Measurements from ENCODE around the gene ENTPD8. TPM values are rescaled to one million over a fixed set of nuclear protein-coding genes. Genes with fewer than 3 reads are reported as not detected.

The ENTPD8 gene
- total RNA-seq, 2 experiments from 2014 or later = not detected

- peaks cover 92% of the 10 kb centered on the region for H3K4me1 ChIP-seq (ENCODE audit: insufficient read depth, low read length)
- Mint-ChIP-seq H3K4me3 (peak overlapping the region; percentile 25), H3K36me3 (ENCODE audit: low read depth) (peaks cover 20% of the 10 kb centered on the region), H3K4me1 (ENCODE audit: low read depth) (peaks cover 50% of the 10 kb centered on the region), H3K9me3 (no peaks in the 10 kb centered on the region), H3K27me3 (no peaks in the 10 kb centered on the region), H3K27ac (no peak overlapping the region)
- no peak for TF ChIP-seq CTCF (IDR thresholded peaks at IDR 0.05)
- peak in 4 of 14 experiments; percentile 13 to 56 (median 31) for DNase-seq
- no peak overlapping the region for H3K27ac ChIP-seq (ENCODE audit: low read depth in 1 of 2, low read length in 2 of 2)
- H3K4me3 ChIP-seq (ENCODE audit: low read length) = peak overlapping the region; percentile 26
- no peaks in the 10 kb centered on the region for H3K9me3 ChIP-seq (ENCODE audit: control insufficient read depth in 1 of 2, insufficient read depth in 1 of 2, low read length in 2 of 2)
- intact Hi-C loops (cut with DNase I, micrococcal nuclease) = loop anchor here in 1 of 2 experiments (2.0 to 10.0 kb wide), 3 partner anchors 36 to 664 kb away; partner anchors contain the start of genes ARRDC1, CCDC183, EXD3 and NOXA1
- peaks cover 12% of the 10 kb centered on the region for H3K36me3 ChIP-seq (ENCODE audit: insufficient read depth, low read length)
- ChIA-PET CTCF (interaction anchor here (0.8 to 1.0 kb wide), 2 partner anchors 14 to 35 kb away, joined by 3 to 4 read pairs; partner anchors contain the start of genes EXD3 and NOXA1), POLR2A (interaction anchor here (0.6 to 1.7 kb wide), 7 partner anchors 13 to 658 kb away, joined by 3 to 14 read pairs (median 3); partner anchors contain the start of genes EHMT1, EXD3, NOXA1 and TUBB4B)
- H3K27me3 ChIP-seq (ENCODE audit: control insufficient read depth in 1 of 2, insufficient read depth in 2 of 2, low read length in 2 of 2) = no peaks in the 10 kb centered on the region
- peak; percentile 10 for ATAC-seq (ENCODE audit: poor library complexity)
Measured at GRCh38 chr9:137458194-137459151, 17.3 kb upstream of the ENTPD8 start.

GRCh38 chr9:137457406-137458193 is 16.4 kb upstream of the ENTPD8 start:
- intact Hi-C loops (cut with DNase I, micrococcal nuclease) = loop anchor here in 1 of 2 experiments (2.0 to 10.0 kb wide), 3 partner anchors 35 to 663 kb away; partner anchors contain the start of genes ARRDC1, CCDC183, EXD3 and NOXA1
- Histone ChIP-seq H3K4me3 (ENCODE audit: low read length) (peak overlapping the region; percentile 26), H3K36me3 (ENCODE audit: insufficient read depth, low read length) (peaks cover 17% of the 10 kb centered on the region), H3K27ac (ENCODE audit: low read depth in 1 of 2, low read length in 2 of 2) (no peak overlapping the region), H3K4me1 (ENCODE audit: insufficient read depth, low read length) (peaks cover 92% of the 10 kb centered on the region), H3K27me3 (ENCODE audit: control insufficient read depth in 1 of 2, insufficient read depth in 2 of 2, low read length in 2 of 2) (no peaks in the 10 kb centered on the region), H3K9me3 (ENCODE audit: control insufficient read depth in 1 of 2, insufficient read depth in 1 of 2, low read length in 2 of 2) (peaks cover 0 to 4% of the 10 kb centered on the region in 2 experiments)
- DNase-seq (no peak), ATAC-seq (ENCODE audit: poor library complexity) (no peak)
- no peak for TF ChIP-seq CTCF (IDR thresholded peaks at IDR 0.05)
- H3K27ac Mint-ChIP-seq = peak overlapping the region; percentile 27
- H3K27me3 Mint-ChIP-seq = no peaks in the 10 kb centered on the region
- H3K4me1 Mint-ChIP-seq (ENCODE audit: low read depth) = peaks cover 47% of the 10 kb centered on the region
- H3K36me3 Mint-ChIP-seq (ENCODE audit: low read depth) = peaks cover 20% of the 10 kb centered on the region
- H3K4me3 Mint-ChIP-seq = peak overlapping the region; percentile 71
- no peaks in the 10 kb centered on the region for H3K9me3 Mint-ChIP-seq
- POLR2A ChIA-PET = no interaction called here
- CTCF ChIA-PET = no interaction called here

GRCh38 chr9:137456864-137457405 is 15.8 kb upstream of the ENTPD8 start:
- Mint-ChIP-seq H3K27me3 (no peaks in the 10 kb centered on the region), H3K4me3 (peak overlapping the region; percentile 54), H3K9me3 (no peaks in the 10 kb centered on the region), H3K36me3 (ENCODE audit: low read depth) (peaks cover 20% of the 10 kb centered on the region), H3K27ac (no peak overlapping the region), H3K4me1 (ENCODE audit: low read depth) (peaks cover 50% of the 10 kb centered on the region)
- Histone ChIP-seq H3K4me3 (ENCODE audit: low read length) (no peak overlapping the region), H3K36me3 (ENCODE audit: insufficient read depth, low read length) (peaks cover 17% of the 10 kb centered on the region), H3K4me1 (ENCODE audit: insufficient read depth, low read length) (peaks cover 92% of the 10 kb centered on the region), H3K9me3 (ENCODE audit: control insufficient read depth in 1 of 2, insufficient read depth in 1 of 2, low read length in 2 of 2) (peaks cover 0 to 6% of the 10 kb centered on the region in 2 experiments), H3K27ac (ENCODE audit: low read depth in 1 of 2, low read length in 2 of 2) (no peak overlapping the region), H3K27me3 (ENCODE audit: control insufficient read depth in 1 of 2, insufficient read depth in 2 of 2, low read length in 2 of 2) (no peaks in the 10 kb centered on the region)
- DNase-seq (peak in 1 of 14 experiments; percentile 44), ATAC-seq (ENCODE audit: poor library complexity) (no peak)
- ChIA-PET CTCF (no interaction called here), POLR2A (no interaction called here)
- TF ChIP-seq CTCF (IDR thresholded peaks at IDR 0.05) = no peak
- intact Hi-C loops (cut with DNase I, micrococcal nuclease) = loop anchor here in 1 of 2 experiments (5.0 to 10.0 kb wide), 2 partner anchors 150 to 662 kb away; partner anchors contain the start of genes ARRDC1, CCDC183 and TMEM141

Measured in CD4-positive, alpha-beta T cell (primary cell).